HG02571 (cell line): Measurements from ENCODE around the gene HNF1B.

Source experiments
- ATAC-seq: cut with Tn5 transposase; IDR thresholded peaks from one replicate; pipeline ENCODE4 v1.9.1; 2021; ENCODE audit warnings: mild to moderate bottlenecking, moderate library complexity; ENCODE audit not compliant: unreplicated experiment

HNF1B gene

GRCh38 chr17:37737971-37738370 is 6.9 kb downstream of the HNF1B start:
- ATAC-seq, result no peak

GRCh38 chr17:37737081-37737480 is 7.8 kb downstream of the HNF1B start:
- no peak for ATAC-seq

- ATAC-seq, result no peak
These were observed 8.4 kb downstream of the HNF1B start for GRCh38 chr17:37736428-37736827.

GRCh38 chr17:37735165-37735564 is 9.7 kb downstream of the HNF1B start:
- ATAC-seq, result no peak

GRCh38 chr17:37732316-37732715 is 12.5 kb downstream of the HNF1B start:
- no peak for ATAC-seq

- no peak for ATAC-seq
These were observed 13.8 kb downstream of the HNF1B start for GRCh38 chr17:37731056-37731455.

- no peak for ATAC-seq
These were observed 15.0 kb downstream of the HNF1B start for GRCh38 chr17:37729905-37730304.

GRCh38 chr17:37726891-37727675 is 17.8 kb downstream of the HNF1B start:
- ATAC-seq, result no peak

GRCh38 chr17:37726248-37726647 is 18.6 kb downstream of the HNF1B start:
- ATAC-seq, result no peak

GRCh38 chr17:37725601-37726146 is 19.2 kb downstream of the HNF1B start:
- ATAC-seq, result no peak

GRCh38 chr17:37725021-37725595 is 19.8 kb downstream of the HNF1B start:
- no peak for ATAC-seq

- ATAC-seq, result no peak
These were observed 23.9 kb downstream of the HNF1B start for GRCh38 chr17:37720989-37721388.

- ATAC-seq, result no peak
These were observed 25.0 kb downstream of the HNF1B start for GRCh38 chr17:37719866-37720265.

GRCh38 chr17:37718324-37719048 is 26.4 kb downstream of the HNF1B start:
- ATAC-seq, result no peak

GRCh38 chr17:37717627-37718323 is 27.1 kb downstream of the HNF1B start:
- ATAC-seq, result no peak

- ATAC-seq, result no peak
These were observed 30.0 kb downstream of the HNF1B start for GRCh38 chr17:37714897-37715296.

- ATAC-seq, result no peak
These were observed 31.2 kb downstream of the HNF1B start for GRCh38 chr17:37713624-37714023.

- no peak for ATAC-seq
These were observed 31.8 kb downstream of the HNF1B start for GRCh38 chr17:37713028-37713431.

- no peak for ATAC-seq
These were observed 33.7 kb downstream of the HNF1B start for GRCh38 chr17:37711113-37711512.

- no peak for ATAC-seq
These were observed 34.4 kb downstream of the HNF1B start for GRCh38 chr17:37710344-37710886.
